Fibroblast of lung (primary cell): Measurements from ENCODE around the gene KCNJ14. TPM values are rescaled to one million over a fixed set of nuclear protein-coding genes. Genes with fewer than 3 reads are reported as not detected.

Experiments used
- DNase-seq, 2 donors: peaks; one replicate each; pipeline versions ENCODE4 v3.0.0 to v3.0.0-alpha.2; 2010; ENCODE audit warnings: low read depth in 2 of 2
- H2AFZ ChIP-seq: 2 replicates; pipeline ENCODE4 v1.5.1; 2012; ENCODE audit warnings: low read length, control low read depth, inconsistent platforms
- H3K27ac ChIP-seq: 2 replicates; pipeline ENCODE4 v1.5.1; 2011; ENCODE audit warnings: low read length, control low read depth; ENCODE audit not compliant: insufficient read depth
- H3K27me3 ChIP-seq: 2 replicates; pipeline ENCODE4 v1.5.1; 2011; ENCODE audit warnings: mild to moderate bottlenecking, low read length; ENCODE audit not compliant: control insufficient read depth, insufficient read depth
- H3K36me3 ChIP-seq: 2 replicates; pipeline ENCODE4 v1.5.1; 2011; ENCODE audit warnings: low read length; ENCODE audit not compliant: control insufficient read depth, insufficient read depth
- H3K4me1 ChIP-seq: 2 replicates; pipeline ENCODE4 v1.5.1; 2011; ENCODE audit warnings: low read length; ENCODE audit not compliant: control insufficient read depth, insufficient read depth; ENCODE audit errors: extremely low read depth
- H3K4me2 ChIP-seq: 2 replicates; pipeline ENCODE4 v1.5.1; 2011; ENCODE audit warnings: low read length, control low read depth; ENCODE audit not compliant: insufficient read depth; ENCODE audit errors: extremely low read depth
- H3K4me3 ChIP-seq, 4 experiments: fragments of 200-600 bp in 1 of 4; sonication (generic) in 1 of 4; replicated peaks in 1 of 4; 2 replicates each; pipeline ENCODE4 v1.5.1; 2011 to 2016; ENCODE audit warnings: low read length in 4 of 4, low read depth in 3 of 4, mild to moderate bottlenecking in 3 of 4, control low read depth in 2 of 4, inconsistent platforms in 1 of 4, mixed read lengths in 1 of 4; ENCODE audit not compliant: insufficient read depth in 1 of 4; ENCODE audit errors: control extremely low read depth in 1 of 4
- H3K79me2 ChIP-seq: 2 replicates; pipeline ENCODE4 v1.5.1; 2012; ENCODE audit warnings: mild to moderate bottlenecking, low read length, inconsistent platforms; ENCODE audit not compliant: control insufficient read depth, insufficient read depth
- H3K9ac ChIP-seq: 2 replicates; pipeline ENCODE4 v1.5.1; 2011; ENCODE audit warnings: mild to moderate bottlenecking, low read length, control low read depth; ENCODE audit not compliant: insufficient read depth
- H3K9me3 ChIP-seq: 2 replicates; pipeline ENCODE4 v1.5.1; 2012; ENCODE audit warnings: low read depth, low read length; ENCODE audit not compliant: control insufficient read depth, insufficient read depth
- H4K20me1 ChIP-seq: 2 replicates; pipeline ENCODE4 v1.5.1; 2011; ENCODE audit warnings: low read length; ENCODE audit not compliant: control insufficient read depth, insufficient read depth; ENCODE audit errors: extremely low read depth
- EZH2 ChIP-seq: IDR thresholded peaks from 2 replicates; pipeline ENCODE4 v1.5.1; 2012; ENCODE audit warnings: low read length, control low read depth, mild to moderate bottlenecking; ENCODE audit errors: missing control alignments
- polyA plus RNA-seq, 2 donors: library from polyadenylated mRNA; depleted of rRNA in 1 of 2; stranded (reverse) in 1 of 2; unstranded in 1 of 2; fragments of >200 nt; gene quantifications; 2 replicates each; pipeline ENCODE4 v1.2.1, GENCODE V29; 2011 to 2012; ENCODE audit warnings: missing spikeins in 1 of 2
- total RNA-seq: library from RNA; depleted of rRNA; stranded (reverse); fragments of >200 nt; gene quantifications from 2 replicates; pipeline ENCODE4 v1.2.1, GENCODE V29; 2014
- TF ChIP-seq, protein P1 (sequence below), 2 donors: IDR thresholded peaks in 1 of 2; conservative IDR thresholded peaks in 1 of 2; 1 replicate in 1 of 2; 2 replicates in 1 of 2; pipeline ENCODE4 v1.5.1; 2011 to 2012; ENCODE audit warnings: low read length in 2 of 2, control low read depth in 1 of 2, inconsistent platforms in 1 of 2, low read depth in 1 of 2, mild to moderate bottlenecking in 1 of 2

KCNJ14 gene
- total and polyA plus RNA-seq, 2 donors (not counting 1 experiment from before 2014, with no cell fraction given): 0.15 to 0.50 TPM

DNA sequence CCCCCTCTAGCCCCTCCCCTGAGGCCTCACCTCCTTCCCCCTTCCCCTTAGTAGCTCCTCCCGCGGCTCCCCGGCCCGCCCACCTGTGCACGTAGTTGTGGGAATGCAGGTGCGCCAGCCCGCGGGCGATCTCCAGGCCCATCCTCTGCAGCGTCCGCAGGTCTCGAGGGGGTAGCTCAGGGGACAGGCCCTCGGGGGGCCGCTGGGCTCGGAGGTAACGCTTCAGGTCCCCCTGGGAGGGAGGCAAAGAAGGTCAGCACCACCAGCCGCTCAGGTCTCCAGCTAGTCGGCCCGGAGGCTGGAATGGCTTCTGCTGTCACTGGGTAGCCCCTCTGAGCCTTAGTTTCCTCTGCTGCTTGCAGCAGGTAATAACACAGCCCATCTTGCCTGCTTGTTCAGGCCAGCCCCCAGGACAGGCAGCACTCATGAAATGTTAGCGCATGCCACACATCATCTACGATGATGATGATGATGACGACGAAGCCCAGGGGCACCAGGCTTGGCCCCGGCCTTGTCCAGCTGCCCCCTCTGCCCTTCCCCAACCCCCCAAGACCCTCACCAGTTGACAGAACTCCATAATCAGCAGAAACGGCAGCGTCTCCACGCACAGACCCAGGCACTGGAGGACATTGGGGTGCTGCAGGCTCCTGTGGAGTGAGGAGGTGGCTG is 47.1 kb downstream of the KCNJ14 start:
- DNase-seq: no peak
- Histone ChIP-seq H3K4me1 (no peaks in the 10 kb centered on the region), H4K20me1 (no peaks in the 10 kb centered on the region), H3K4me3 (no peak overlapping the region), H3K9me3 (no peaks in the 10 kb centered on the region), H3K36me3 (no peaks in the 10 kb centered on the region), H2AFZ (no peak overlapping the region), H3K4me2 (no peak overlapping the region), H3K27ac (no peak overlapping the region), H3K27me3 (peaks cover 18% of the 10 kb centered on the region), H3K79me2 (no peaks in the 10 kb centered on the region), H3K9ac (no peak overlapping the region)
- TF ChIP-seq, protein P1, sequence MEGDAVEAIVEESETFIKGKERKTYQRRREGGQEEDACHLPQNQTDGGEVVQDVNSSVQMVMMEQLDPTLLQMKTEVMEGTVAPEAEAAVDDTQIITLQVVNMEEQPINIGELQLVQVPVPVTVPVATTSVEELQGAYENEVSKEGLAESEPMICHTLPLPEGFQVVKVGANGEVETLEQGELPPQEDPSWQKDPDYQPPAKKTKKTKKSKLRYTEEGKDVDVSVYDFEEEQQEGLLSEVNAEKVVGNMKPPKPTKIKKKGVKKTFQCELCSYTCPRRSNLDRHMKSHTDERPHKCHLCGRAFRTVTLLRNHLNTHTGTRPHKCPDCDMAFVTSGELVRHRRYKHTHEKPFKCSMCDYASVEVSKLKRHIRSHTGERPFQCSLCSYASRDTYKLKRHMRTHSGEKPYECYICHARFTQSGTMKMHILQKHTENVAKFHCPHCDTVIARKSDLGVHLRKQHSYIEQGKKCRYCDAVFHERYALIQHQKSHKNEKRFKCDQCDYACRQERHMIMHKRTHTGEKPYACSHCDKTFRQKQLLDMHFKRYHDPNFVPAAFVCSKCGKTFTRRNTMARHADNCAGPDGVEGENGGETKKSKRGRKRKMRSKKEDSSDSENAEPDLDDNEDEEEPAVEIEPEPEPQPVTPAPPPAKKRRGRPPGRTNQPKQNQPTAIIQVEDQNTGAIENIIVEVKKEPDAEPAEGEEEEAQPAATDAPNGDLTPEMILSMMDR (conservative IDR thresholded peaks at IDR 0.05 in 1 of 2, IDR thresholded peaks at IDR 0.05 in 1 of 2; ENCODE audit: low read depth in 1 of 2, low read length in 2 of 2): no peak
- no peak for TF ChIP-seq EZH2

DNA sequence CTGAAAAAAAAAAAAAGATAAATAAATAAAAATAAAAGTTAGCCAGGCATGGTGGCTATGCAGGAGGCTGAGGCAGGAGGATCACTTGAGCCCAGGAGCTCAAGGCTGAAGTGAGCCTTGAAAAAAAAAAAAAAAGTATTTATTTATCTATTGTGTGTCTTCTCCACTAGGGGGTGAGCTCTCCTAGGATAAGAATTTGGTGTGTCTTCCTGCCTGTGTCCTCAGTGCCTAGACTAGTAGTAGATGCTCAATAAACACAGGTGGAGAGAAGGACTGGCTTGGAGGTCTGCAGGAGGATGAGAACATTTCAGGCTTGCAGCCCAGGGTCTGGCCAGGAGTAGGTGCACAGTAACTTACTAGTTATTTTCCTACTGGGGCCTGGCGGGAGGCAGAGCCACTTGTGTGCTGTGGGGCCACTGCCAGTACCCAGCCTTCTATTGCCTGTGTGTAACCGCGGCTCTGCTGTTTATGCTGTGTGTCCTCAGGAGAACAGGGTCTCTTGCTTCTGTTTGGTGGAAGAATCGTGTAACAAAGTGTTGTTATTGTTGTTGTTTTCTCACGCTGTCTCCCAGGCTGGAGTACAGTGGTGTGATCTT is 50.9 kb downstream of the KCNJ14 start:
- DNase-seq: peak; percentile 33 to 64

DNA sequence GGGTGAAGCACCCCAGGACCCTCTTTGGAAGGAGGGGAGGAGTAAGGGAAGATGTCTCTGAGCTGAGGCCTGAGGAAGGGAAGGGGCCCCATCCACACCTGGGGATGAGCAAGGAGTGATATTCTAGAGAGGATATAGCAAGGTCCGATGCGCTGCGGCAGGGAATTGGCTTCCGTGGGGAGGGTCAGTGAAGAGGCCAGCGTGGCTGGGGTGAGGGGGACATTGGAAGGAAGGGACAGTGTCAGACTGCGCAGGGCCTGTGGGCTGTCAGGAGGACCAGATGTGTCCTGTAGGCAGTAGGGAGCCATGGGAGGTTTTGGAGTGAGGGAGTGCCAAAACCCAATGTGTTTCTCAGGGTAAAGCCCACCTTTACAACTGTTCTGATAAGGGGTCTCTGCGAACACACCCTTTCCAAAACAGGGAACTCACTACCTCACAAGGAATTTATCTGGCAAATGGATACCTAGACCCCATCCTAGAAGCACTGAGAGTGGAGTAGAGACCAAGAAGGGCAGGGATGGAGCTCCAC is 52.6 kb downstream of the KCNJ14 start:
- H3K27ac ChIP-seq: no peak overlapping the region
- H3K9me3 ChIP-seq: no peaks in the 10 kb centered on the region
- H3K9ac ChIP-seq: no peak overlapping the region
- no peak overlapping the region for H3K4me3 ChIP-seq
- no peak overlapping the region for H3K4me2 ChIP-seq
- TF ChIP-seq EZH2: no peak
- TF ChIP-seq, protein P1 (conservative IDR thresholded peaks at IDR 0.05 in 1 of 2, IDR thresholded peaks at IDR 0.05 in 1 of 2; ENCODE audit: low read depth in 1 of 2, low read length in 2 of 2): no peak
- no peak overlapping the region for H2AFZ ChIP-seq
- H4K20me1 ChIP-seq: no peaks in the 10 kb centered on the region
- DNase-seq: no peak
- no peaks in the 10 kb centered on the region for H3K79me2 ChIP-seq
- no peaks in the 10 kb centered on the region for H3K36me3 ChIP-seq
- no peaks in the 10 kb centered on the region for H3K4me1 ChIP-seq
- peaks cover 14% of the 10 kb centered on the region for H3K27me3 ChIP-seq

More for the DNA sequence above, 50.9 kb downstream of the KCNJ14 start:
- no peaks in the 10 kb centered on the region for H3K36me3 ChIP-seq
- H3K4me2 ChIP-seq: no peak overlapping the region
- H3K27ac ChIP-seq: no peak overlapping the region
- no peak overlapping the region for H3K9ac ChIP-seq
- H3K4me1 ChIP-seq: no peaks in the 10 kb centered on the region
- H3K4me3 ChIP-seq: no peak overlapping the region
- TF ChIP-seq, protein P1 (conservative IDR thresholded peaks at IDR 0.05 in 1 of 2, IDR thresholded peaks at IDR 0.05 in 1 of 2; ENCODE audit: low read depth in 1 of 2, low read length in 2 of 2): peak; percentile 48 to 49
- TF ChIP-seq EZH2: no peak
- no peak overlapping the region for H2AFZ ChIP-seq
- H3K9me3 ChIP-seq: no peaks in the 10 kb centered on the region
- H3K79me2 ChIP-seq: no peaks in the 10 kb centered on the region
- peaks cover 6% of the 10 kb centered on the region for H3K27me3 ChIP-seq
- H4K20me1 ChIP-seq: no peaks in the 10 kb centered on the region
